WERI-Rb-1 (cell line): ENCODE data around the gene TNRC18.
A peak's percentile ranks its signal among the peaks of the same experiment; 100 is the strongest.

ENCODE experiments used
- DNase-seq: peaks from one replicate; pipeline ENCODE4 v3.0.0-alpha.2; 2020
- H3K27ac ChIP-seq: fragments of 250-450 bp; sonication (Bioruptor Pico); 2 replicates; pipeline ENCODE4 v1.5.1; 2020; ENCODE audit warnings: mild to moderate bottlenecking, moderate library complexity
- H3K27me3 ChIP-seq: fragments of 250-450 bp; sonication (Bioruptor Pico); 2 replicates; pipeline ENCODE4 v1.5.1; 2021; ENCODE audit warnings: mild to moderate bottlenecking, low read depth, moderate library complexity; ENCODE audit not compliant: insufficient read depth, severe bottlenecking
- H3K36me3 ChIP-seq: fragments of 250-450 bp; sonication (Bioruptor Pico); 2 replicates; pipeline ENCODE4 v1.5.1; 2020; ENCODE audit warnings: mild to moderate bottlenecking, moderate library complexity
- H3K4me3 ChIP-seq: 2 replicates; pipeline ENCODE4 v1.5.1; 2011; ENCODE audit warnings: low read depth, mild to moderate bottlenecking, control low read depth, low read length
- H3K9me3 ChIP-seq: fragments of 250-450 bp; sonication (Bioruptor Pico); 2 replicates; pipeline ENCODE4 v1.5.1; 2021; ENCODE audit warnings: mild to moderate bottlenecking, moderate library complexity; ENCODE audit not compliant: severe bottlenecking
- CTCF ChIP-seq: IDR thresholded peaks from 2 replicates; pipeline ENCODE4 v1.5.1; 2011; ENCODE audit warnings: low read depth, mild to moderate bottlenecking, control low read depth, inconsistent platforms, low read length

Gene TNRC18

GRCh38 chr7:5452937-5453540, 29.4 kb upstream of the TNRC18 start:
- Histone ChIP-seq H3K9me3 (no peaks in the 10 kb centered on the region), H3K4me3 (no peak overlapping the region), H3K36me3 (no peaks in the 10 kb centered on the region; the same call in 1 of the 2 replicates), H3K27me3 (no peaks in the 10 kb centered on the region), H3K27ac (peak overlapping the region; percentile 75)
- TF ChIP-seq CTCF = no peak
- DNase-seq = peak; percentile 94

DNA sequence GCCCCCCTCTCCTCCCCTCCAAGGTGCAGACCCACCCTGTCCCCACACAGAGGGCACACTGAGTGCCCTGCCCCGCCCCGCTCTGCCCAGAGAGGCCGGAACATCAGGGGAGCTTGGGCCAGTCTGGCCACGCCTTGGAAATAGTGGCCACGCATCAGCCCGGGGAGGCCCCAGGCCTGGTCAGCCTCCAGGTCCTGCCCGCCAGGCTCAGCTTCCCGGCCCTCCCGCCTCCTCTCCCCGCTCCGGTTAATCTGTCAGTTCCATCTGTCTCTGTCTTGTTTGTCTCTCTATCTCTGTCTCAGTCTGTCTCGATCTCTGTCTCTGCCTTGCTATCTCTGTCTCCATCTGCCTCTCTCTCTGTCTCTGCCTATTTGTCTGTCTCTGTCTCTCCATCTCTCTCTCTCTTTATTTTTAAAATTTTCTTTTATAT, 28.9 kb upstream of the TNRC18 start:
- Histone ChIP-seq H3K27me3 (no peaks in the 10 kb centered on the region), H3K27ac (peak overlapping the region; percentile 75), H3K9me3 (no peaks in the 10 kb centered on the region), H3K36me3 (no peaks in the 10 kb centered on the region; the same call in 1 of the 2 replicates), H3K4me3 (no peak overlapping the region)
- DNase-seq = peak; percentile 76
- TF ChIP-seq CTCF = no peak

DNA sequence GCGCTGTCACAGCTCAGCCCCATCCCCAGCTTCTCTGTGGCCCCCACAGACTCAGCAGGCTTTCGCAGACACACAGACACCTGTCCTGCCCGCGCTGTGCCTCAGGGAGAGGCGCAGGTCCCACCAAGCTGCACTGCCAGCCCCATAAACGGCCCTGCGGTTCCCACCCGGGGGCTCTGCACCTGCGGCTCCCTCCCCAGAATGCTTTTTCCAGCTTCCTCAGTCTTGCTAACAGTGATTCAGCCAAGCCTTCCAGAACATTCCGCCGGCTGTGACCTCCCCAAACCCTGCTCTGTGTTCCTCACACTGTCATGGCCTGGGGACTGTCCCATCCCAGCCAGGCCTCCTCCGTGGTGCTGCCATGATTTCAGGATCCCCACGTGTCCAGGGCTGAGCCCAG, 27.8 kb upstream of the TNRC18 start:
- DNase-seq = no peak

GRCh38 chr7:5450549-5451327, 27.1 kb upstream of the TNRC18 start:
- H3K4me3 ChIP-seq = no peak overlapping the region
- DNase-seq = peak; percentile 66

More for the DNA sequence above, 27.8 kb upstream of the TNRC18 start:
- TF ChIP-seq CTCF = no peak
- Histone ChIP-seq H3K36me3 (no peaks in the 10 kb centered on the region), H3K4me3 (no peak overlapping the region), H3K27me3 (no peaks in the 10 kb centered on the region), H3K27ac (peak overlapping the region; percentile 75), H3K9me3 (no peaks in the 10 kb centered on the region)

GRCh38 chr7:5448378-5449037, 24.9 kb upstream of the TNRC18 start:
- Histone ChIP-seq H3K27me3 (no peaks in the 10 kb centered on the region), H3K27ac (no peak overlapping the region), H3K4me3 (no peak overlapping the region), H3K9me3 (no peaks in the 10 kb centered on the region), H3K36me3 (no peaks in the 10 kb centered on the region)
- no peak for DNase-seq
- TF ChIP-seq CTCF = no peak

More at GRCh38 chr7:5450549-5451327, 27.1 kb upstream of the TNRC18 start:
- H3K27me3 ChIP-seq = no peaks in the 10 kb centered on the region
- H3K36me3 ChIP-seq = no peaks in the 10 kb centered on the region
- peak overlapping the region; percentile 75 for H3K27ac ChIP-seq
- peak; percentile 72 for TF ChIP-seq CTCF
- H3K9me3 ChIP-seq = no peaks in the 10 kb centered on the region
